KMS-11 (cell line): ENCODE results near the gene EML4.
A peak's percentile ranks its signal among the peaks of the same experiment; 100 is the strongest.
"Not testable (repeated sequence)": the region's sequence is repeated elsewhere in the genome, so short reads cannot be mapped to it uniquely, and the experiment has no call there.

ENCODE experiments used
- H2AFZ ChIP-seq: fragments of 200-600 bp; sonication (generic); 2 replicates; pipeline ENCODE4 v1.6.1; 2016; ENCODE audit warnings: antibody characterized with exemption, mixed run types, low read depth
- H3K27ac ChIP-seq: fragments of 200-600 bp; sonication (generic); 2 replicates; pipeline ENCODE4 v1.6.1; 2016; ENCODE audit warnings: mild to moderate bottlenecking, mixed run types
- H3K27me3 ChIP-seq: fragments of 200-600 bp; sonication (generic); 2 replicates; pipeline ENCODE4 v1.6.1; 2017; ENCODE audit warnings: mild to moderate bottlenecking, low read depth, mixed run types, moderate library complexity; ENCODE audit not compliant: insufficient read depth
- H3K36me3 ChIP-seq: fragments of 200-600 bp; sonication (generic); 2 replicates; pipeline ENCODE4 v1.6.1; 2017; ENCODE audit warnings: mild to moderate bottlenecking, mixed run types; ENCODE audit not compliant: insufficient read depth
- H3K4me1 ChIP-seq: fragments of 200-600 bp; sonication (generic); 2 replicates; pipeline ENCODE4 v1.6.1; 2016; ENCODE audit warnings: mild to moderate bottlenecking, low read depth, mixed run types; ENCODE audit not compliant: poor library complexity, severe bottlenecking
- H3K4me2 ChIP-seq: fragments of 200-600 bp; sonication (generic); 2 replicates; pipeline ENCODE4 v1.7.0; 2016; ENCODE audit warnings: mild to moderate bottlenecking, mixed run types
- H3K4me3 ChIP-seq: fragments of 200-600 bp; sonication (generic); IDR thresholded peaks from 2 replicates; pipeline ENCODE4 v1.6.1; 2017; ENCODE audit warnings: low read depth, low read length, mixed read lengths; ENCODE audit not compliant: insufficient read depth
- H3K79me2 ChIP-seq: fragments of 200-600 bp; sonication (generic); 2 replicates; pipeline ENCODE4 v1.6.1; 2016; ENCODE audit warnings: low read depth, mixed run types; ENCODE audit not compliant: insufficient read depth
- H3K9ac ChIP-seq: fragments of 200-600 bp; sonication (generic); 2 replicates; pipeline ENCODE4 v1.6.1; 2016; ENCODE audit warnings: mild to moderate bottlenecking, mixed run types
- H4K20me1 ChIP-seq: fragments of 200-600 bp; sonication (generic); 2 replicates; pipeline ENCODE4 v1.6.1; 2016; ENCODE audit warnings: mild to moderate bottlenecking, mixed run types; ENCODE audit not compliant: insufficient read depth
- TF ChIP-seq, protein P1 (sequence below): fragments of 200-600 bp; sonication (generic); conservative IDR thresholded peaks from 2 replicates; pipeline ENCODE4 v1.6.1; 2017; ENCODE audit warnings: low read depth, mild to moderate bottlenecking, antibody characterized with exemption, low read length, moderate library complexity, mixed read lengths

The EML4 gene

DNA sequence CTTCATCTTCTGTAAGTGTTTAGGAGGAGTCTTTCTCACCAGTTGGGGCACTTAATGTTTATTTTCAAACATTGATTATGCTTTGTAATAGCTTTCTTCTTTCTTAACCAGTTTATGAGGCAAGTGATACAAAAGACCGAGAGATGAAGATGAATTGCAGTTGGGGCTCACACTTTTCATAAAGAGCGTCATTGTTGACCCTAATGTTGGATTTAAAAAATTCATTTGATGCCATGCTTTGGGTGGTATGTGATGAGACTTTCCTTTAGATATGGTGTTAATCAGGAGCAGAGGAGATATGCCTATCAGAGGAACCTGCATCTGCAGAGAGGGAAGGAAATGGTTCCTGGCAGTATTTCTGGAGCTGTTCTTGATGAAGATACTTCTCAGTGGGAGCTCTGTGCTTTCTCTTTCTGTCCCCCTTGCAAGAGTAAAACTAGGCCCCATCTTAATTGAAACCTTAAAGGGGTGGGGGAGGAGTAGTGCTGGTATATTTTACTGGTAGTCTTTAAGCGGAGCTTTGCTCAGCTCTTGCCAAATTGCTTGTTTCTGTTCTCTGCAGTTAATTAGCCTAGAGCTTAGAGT lies 2.3 kb downstream of the EML4 start:
- peaks cover 62% of the 10 kb centered on the region for H3K4me1 ChIP-seq
- no peaks in the 10 kb centered on the region for H3K27me3 ChIP-seq
- peak overlapping the region; percentile 51 for H3K27ac ChIP-seq
- H2AFZ ChIP-seq, result no peak overlapping the region
- no peaks in the 10 kb centered on the region for H3K36me3 ChIP-seq
- H3K4me2 ChIP-seq, result peak overlapping the region; percentile 84
- TF ChIP-seq, protein P1, sequence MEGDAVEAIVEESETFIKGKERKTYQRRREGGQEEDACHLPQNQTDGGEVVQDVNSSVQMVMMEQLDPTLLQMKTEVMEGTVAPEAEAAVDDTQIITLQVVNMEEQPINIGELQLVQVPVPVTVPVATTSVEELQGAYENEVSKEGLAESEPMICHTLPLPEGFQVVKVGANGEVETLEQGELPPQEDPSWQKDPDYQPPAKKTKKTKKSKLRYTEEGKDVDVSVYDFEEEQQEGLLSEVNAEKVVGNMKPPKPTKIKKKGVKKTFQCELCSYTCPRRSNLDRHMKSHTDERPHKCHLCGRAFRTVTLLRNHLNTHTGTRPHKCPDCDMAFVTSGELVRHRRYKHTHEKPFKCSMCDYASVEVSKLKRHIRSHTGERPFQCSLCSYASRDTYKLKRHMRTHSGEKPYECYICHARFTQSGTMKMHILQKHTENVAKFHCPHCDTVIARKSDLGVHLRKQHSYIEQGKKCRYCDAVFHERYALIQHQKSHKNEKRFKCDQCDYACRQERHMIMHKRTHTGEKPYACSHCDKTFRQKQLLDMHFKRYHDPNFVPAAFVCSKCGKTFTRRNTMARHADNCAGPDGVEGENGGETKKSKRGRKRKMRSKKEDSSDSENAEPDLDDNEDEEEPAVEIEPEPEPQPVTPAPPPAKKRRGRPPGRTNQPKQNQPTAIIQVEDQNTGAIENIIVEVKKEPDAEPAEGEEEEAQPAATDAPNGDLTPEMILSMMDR, result no peak
- peak overlapping the region; percentile 55; the same call in 1 of the 2 replicates for H3K9ac ChIP-seq
- H3K4me3 ChIP-seq, result no peak overlapping the region
- peaks cover 72% of the 10 kb centered on the region for H3K79me2 ChIP-seq
- H4K20me1 ChIP-seq, result 0 out of 2 replicates have a peak, but pooled peaks cover 5% of the 10 kb centered on the region

DNA sequence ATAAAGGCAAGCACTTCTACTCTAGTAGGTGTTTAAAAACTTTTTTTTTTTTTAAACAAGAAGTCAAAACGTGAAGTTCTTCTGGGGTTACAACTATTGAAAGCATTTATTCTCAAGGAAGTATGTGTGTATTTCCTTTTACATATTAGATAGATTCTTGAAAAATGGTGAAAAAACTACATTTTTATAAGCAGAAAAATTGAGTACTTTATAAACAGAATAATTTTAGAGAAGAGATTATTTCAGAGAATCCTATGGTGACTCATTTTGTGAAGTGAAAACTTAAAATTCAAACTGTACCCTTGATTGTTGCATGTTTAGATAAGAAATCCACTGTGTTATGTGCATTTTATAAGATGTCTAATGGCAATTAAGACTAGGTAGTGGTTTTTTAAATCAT lies 2.9 kb downstream of the EML4 start:
- no peaks in the 10 kb centered on the region for H3K27me3 ChIP-seq
- peak overlapping the region; percentile 51 for H3K27ac ChIP-seq
- peaks cover 77% of the 10 kb centered on the region for H3K79me2 ChIP-seq
- H4K20me1 ChIP-seq, result 0 out of 2 replicates have a peak, but pooled peaks cover 10% of the 10 kb centered on the region
- H3K4me1 ChIP-seq, result peaks cover 67% of the 10 kb centered on the region
- peak overlapping the region; percentile 55; the same call in 1 of the 2 replicates for H3K9ac ChIP-seq
- H2AFZ ChIP-seq, result no peak overlapping the region
- no peaks in the 10 kb centered on the region for H3K36me3 ChIP-seq
- TF ChIP-seq, protein P1, result no peak
- peak overlapping the region; percentile 84 for H3K4me2 ChIP-seq
- no peak overlapping the region for H3K4me3 ChIP-seq

DNA sequence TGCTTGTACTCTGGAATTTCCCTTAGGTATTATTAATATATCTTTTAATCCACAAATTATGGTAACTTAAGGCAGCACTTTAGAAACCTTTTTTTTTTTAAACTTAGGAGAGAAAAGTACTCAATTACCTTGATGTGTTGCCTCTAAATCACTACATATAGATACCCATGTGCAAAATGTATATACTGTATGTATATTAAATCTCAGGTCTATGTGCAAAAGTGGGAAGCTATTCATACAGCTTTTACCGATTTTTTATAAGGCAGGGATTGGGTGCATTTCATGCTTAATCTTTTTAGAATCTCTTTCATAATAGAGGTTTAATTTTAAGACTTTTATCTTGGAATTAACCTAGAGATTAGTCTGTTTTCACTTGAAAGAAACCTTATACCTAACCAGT lies 3.4 kb downstream of the EML4 start:
- H3K79me2 ChIP-seq, result peaks cover 83% of the 10 kb centered on the region
- peaks cover 72% of the 10 kb centered on the region for H3K4me1 ChIP-seq
- peaks cover 13% of the 10 kb centered on the region; the same call in 1 of the 2 replicates for H4K20me1 ChIP-seq
- H3K27ac ChIP-seq, result peak overlapping the region; percentile 51; the same call in 1 of the 2 replicates
- H3K4me3 ChIP-seq, result peak overlapping the region; percentile 3
- no peak overlapping the region for H2AFZ ChIP-seq
- no peaks in the 10 kb centered on the region for H3K36me3 ChIP-seq
- TF ChIP-seq, protein P1, result no peak
- peak overlapping the region; percentile 84 for H3K4me2 ChIP-seq
- peak overlapping the region; percentile 55; the same call in 1 of the 2 replicates for H3K9ac ChIP-seq
- H3K27me3 ChIP-seq, result no peaks in the 10 kb centered on the region

DNA sequence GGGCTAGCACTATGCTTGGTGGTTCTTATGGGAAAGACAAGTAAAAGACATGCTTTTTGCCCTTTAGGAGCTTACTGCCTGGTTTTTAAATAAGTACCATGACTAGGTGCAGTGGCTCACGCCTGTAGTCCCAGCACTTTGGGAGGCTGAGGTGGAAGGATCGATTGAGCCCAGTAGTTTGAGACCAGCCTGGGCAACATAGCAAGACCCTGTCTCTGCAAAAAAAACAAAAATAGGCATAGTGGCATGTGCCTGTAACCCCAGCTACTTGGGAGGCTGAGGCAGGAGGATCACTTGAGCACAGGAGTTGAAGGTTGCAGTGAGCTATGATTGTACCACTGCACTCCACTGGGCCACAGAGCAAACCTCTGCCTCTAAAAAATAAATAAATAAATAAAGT lies 4.3 kb downstream of the EML4 start:
- H4K20me1 ChIP-seq, result peaks cover 15% of the 10 kb centered on the region; the same call in 1 of the 2 replicates
- peaks cover 74% of the 10 kb centered on the region for H3K4me1 ChIP-seq
- peak overlapping the region; percentile 51; the same call in 1 of the 2 replicates for H3K27ac ChIP-seq
- not testable (repeated sequence) for H3K36me3 ChIP-seq, H3K27me3 ChIP-seq, H3K9ac ChIP-seq, H3K4me3 ChIP-seq, H2AFZ ChIP-seq
- H3K79me2 ChIP-seq, result peaks cover 92% of the 10 kb centered on the region
- H3K4me2 ChIP-seq, result peak overlapping the region; percentile 84
